OCI-LY3 (cell line): ENCODE results near the gene MPPED1.

Source experiments
- H2AFZ ChIP-seq: fragments of 200-600, 300-600 bp; shearing (Covaris generic); 2 replicates; pipeline ENCODE4 v1.6.0; 2014; ENCODE audit warnings: antibody characterized with exemption, low read depth, low read length
- H3K27ac ChIP-seq: fragments of 200-600, 300-600 bp; sonication (generic); 2 replicates; pipeline ENCODE4 v1.5.1; 2014; ENCODE audit warnings: mild to moderate bottlenecking, low read length, moderate library complexity, mixed read lengths
- H3K27me3 ChIP-seq: fragments of 200-600, 300-600 bp; sonication (generic); 2 replicates; pipeline ENCODE4 v1.6.1; 2014; ENCODE audit warnings: low read depth, low read length, mixed read lengths
- H3K36me3 ChIP-seq: fragments of 200-600, 300-600 bp; sonication (generic); replicated peaks from 2 replicates; pipeline ENCODE3; 2014; ENCODE audit warnings: low read depth, low read length, mixed read lengths
- H3K4me1 ChIP-seq: fragments of 300-600, 200-600 bp; sonication (generic); 2 replicates; pipeline ENCODE4 v1.6.1; 2014; ENCODE audit warnings: low read length, mixed read lengths
- H3K4me2 ChIP-seq: fragments of 200-600, 300-600 bp; sonication (generic); 2 replicates; pipeline ENCODE4 v1.6.1; 2014; ENCODE audit warnings: low read length, mixed read lengths
- H3K4me3 ChIP-seq: fragments of 300-600, 200-600 bp; sonication (generic); 2 replicates; pipeline ENCODE4 v1.5.1; 2014; ENCODE audit warnings: antibody characterized with exemption, mild to moderate bottlenecking, low read length, moderate library complexity
- H3K79me2 ChIP-seq: fragments of 300-600, 200-600 bp; shearing (Covaris generic); 2 replicates; pipeline ENCODE4 v1.6.1; 2014; ENCODE audit warnings: mild to moderate bottlenecking, low read length, mixed read lengths
- H3K9ac ChIP-seq: fragments of 300-600, 200-600 bp; shearing (Covaris generic); 2 replicates; pipeline ENCODE4 v1.6.0; 2014; ENCODE audit warnings: mild to moderate bottlenecking, low read length, moderate library complexity
- H3K9me3 ChIP-seq: fragments of 200-600, 300-600 bp; shearing (Covaris generic); 2 replicates; pipeline ENCODE4 v1.6.1; 2014; ENCODE audit warnings: low read length, mixed read lengths; ENCODE audit not compliant: insufficient read depth
- H4K20me1 ChIP-seq: fragments of 200-600, 300-600 bp; sonication (generic); 2 replicates; pipeline ENCODE4 v1.6.1; 2016; ENCODE audit warnings: low read length, mixed read lengths; ENCODE audit not compliant: insufficient read depth
- CTCF ChIP-seq: fragments of 200-600, 300-600 bp; sonication (generic); IDR thresholded peaks from 2 replicates; pipeline ENCODE4 v1.5.1; 2014; ENCODE audit warnings: antibody characterized with exemption, low read length, low read depth
- EZH2phosphoT487 ChIP-seq: fragments of 200-600 bp; shearing (Covaris generic); IDR thresholded peaks from 2 replicates; pipeline ENCODE4 v1.6.1; 2018; ENCODE audit warnings: antibody characterized with exemption, mixed run types, low read depth

The MPPED1 gene

GRCh38 chr22:43418079-43418825 is 6.4 kb downstream of the MPPED1 start:
- no peak overlapping the region for H2AFZ ChIP-seq
- H3K4me1 ChIP-seq: no peaks in the 10 kb centered on the region
- no peaks in the 10 kb centered on the region for H3K36me3 ChIP-seq
- H4K20me1 ChIP-seq: no peaks in the 10 kb centered on the region
- H3K9me3 ChIP-seq: no peaks in the 10 kb centered on the region
- no peak overlapping the region for H3K4me2 ChIP-seq
- TF ChIP-seq EZH2phosphoT487 (no peak), CTCF (no peak)
- H3K79me2 ChIP-seq: no peaks in the 10 kb centered on the region
- H3K27me3 ChIP-seq: peaks cover 43% of the 10 kb centered on the region
- H3K9ac ChIP-seq: no peak overlapping the region
- H3K27ac ChIP-seq: no peak overlapping the region
- H3K4me3 ChIP-seq: no peak overlapping the region

- Histone ChIP-seq H3K27ac (no peak overlapping the region), H3K9ac (no peak overlapping the region), H4K20me1 (no peaks in the 10 kb centered on the region), H3K4me1 (no peaks in the 10 kb centered on the region), H3K4me3 (no peak overlapping the region), H3K27me3 (peaks cover 37% of the 10 kb centered on the region), H3K79me2 (no peaks in the 10 kb centered on the region), H2AFZ (no peak overlapping the region), H3K4me2 (no peak overlapping the region), H3K9me3 (no peaks in the 10 kb centered on the region), H3K36me3 (no peaks in the 10 kb centered on the region)
- TF ChIP-seq CTCF (no peak), EZH2phosphoT487 (no peak)
Measured at GRCh38 chr22:43419371-43420080, 7.7 kb downstream of the MPPED1 start.

- Histone ChIP-seq H4K20me1 (no peaks in the 10 kb centered on the region), H3K4me1 (no peaks in the 10 kb centered on the region), H3K4me2 (no peak overlapping the region), H3K79me2 (no peaks in the 10 kb centered on the region), H3K4me3 (no peak overlapping the region), H3K9me3 (no peaks in the 10 kb centered on the region), H3K9ac (no peak overlapping the region), H2AFZ (no peak overlapping the region), H3K36me3 (no peaks in the 10 kb centered on the region), H3K27ac (no peak overlapping the region), H3K27me3 (peaks cover 21% of the 10 kb centered on the region)
- TF ChIP-seq EZH2phosphoT487 (no peak), CTCF (no peak)
Measured at GRCh38 chr22:43421046-43421665, 9.3 kb downstream of the MPPED1 start.

- H4K20me1 ChIP-seq: no peaks in the 10 kb centered on the region
- no peaks in the 10 kb centered on the region for H3K36me3 ChIP-seq
- no peak overlapping the region for H2AFZ ChIP-seq
- H3K9ac ChIP-seq: no peak overlapping the region
- no peak overlapping the region for H3K27ac ChIP-seq
- peaks cover 12% of the 10 kb centered on the region for H3K27me3 ChIP-seq
- no peak for TF ChIP-seq EZH2phosphoT487
- no peak for TF ChIP-seq CTCF
- no peak overlapping the region for H3K4me3 ChIP-seq
- H3K9me3 ChIP-seq: no peaks in the 10 kb centered on the region
- H3K4me2 ChIP-seq: no peak overlapping the region
- no peaks in the 10 kb centered on the region for H3K79me2 ChIP-seq
- H3K4me1 ChIP-seq: no peaks in the 10 kb centered on the region
Measured at GRCh38 chr22:43421914-43422615, 10.3 kb downstream of the MPPED1 start.
